Fibroblast of lung (primary cell): ENCODE measurements around the gene NEUROG1.
"Not testable (repeated sequence)": the region's sequence is repeated elsewhere in the genome, so short reads cannot be mapped to it uniquely, and the experiment has no call there.

Experiments used
- EZH2 ChIP-seq: IDR thresholded peaks from 2 replicates; pipeline ENCODE4 v1.5.1; 2012; ENCODE audit warnings: low read length, control low read depth, mild to moderate bottlenecking; ENCODE audit errors: missing control alignments
- TF ChIP-seq, protein P1 (sequence below), 2 donors: IDR thresholded peaks in 1 of 2; conservative IDR thresholded peaks in 1 of 2; 1 replicate in 1 of 2; 2 replicates in 1 of 2; pipeline ENCODE4 v1.5.1; 2011 to 2012; ENCODE audit warnings: low read length in 2 of 2, control low read depth in 1 of 2, inconsistent platforms in 1 of 2, low read depth in 1 of 2, mild to moderate bottlenecking in 1 of 2

DNA sequence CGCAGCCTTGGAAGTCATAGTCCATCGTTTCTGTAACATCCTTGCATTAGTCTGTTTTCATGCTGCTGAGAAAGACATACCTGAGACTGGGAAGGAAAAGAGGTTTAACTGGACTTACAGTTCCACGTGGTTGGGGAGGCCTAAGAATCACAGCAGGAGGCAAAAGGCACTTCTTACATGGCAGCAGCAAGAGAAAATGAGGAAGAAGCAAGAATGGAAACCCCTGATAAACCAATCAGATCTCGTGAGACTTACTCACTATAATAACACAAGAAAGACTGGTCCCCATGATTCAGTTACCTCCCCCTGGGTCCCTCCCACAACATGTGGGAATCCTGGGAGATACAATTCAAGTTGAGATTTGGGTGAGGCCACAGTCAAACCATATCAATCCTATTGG, 40.2 kb downstream of the NEUROG1 start:
- TF ChIP-seq, protein P1, sequence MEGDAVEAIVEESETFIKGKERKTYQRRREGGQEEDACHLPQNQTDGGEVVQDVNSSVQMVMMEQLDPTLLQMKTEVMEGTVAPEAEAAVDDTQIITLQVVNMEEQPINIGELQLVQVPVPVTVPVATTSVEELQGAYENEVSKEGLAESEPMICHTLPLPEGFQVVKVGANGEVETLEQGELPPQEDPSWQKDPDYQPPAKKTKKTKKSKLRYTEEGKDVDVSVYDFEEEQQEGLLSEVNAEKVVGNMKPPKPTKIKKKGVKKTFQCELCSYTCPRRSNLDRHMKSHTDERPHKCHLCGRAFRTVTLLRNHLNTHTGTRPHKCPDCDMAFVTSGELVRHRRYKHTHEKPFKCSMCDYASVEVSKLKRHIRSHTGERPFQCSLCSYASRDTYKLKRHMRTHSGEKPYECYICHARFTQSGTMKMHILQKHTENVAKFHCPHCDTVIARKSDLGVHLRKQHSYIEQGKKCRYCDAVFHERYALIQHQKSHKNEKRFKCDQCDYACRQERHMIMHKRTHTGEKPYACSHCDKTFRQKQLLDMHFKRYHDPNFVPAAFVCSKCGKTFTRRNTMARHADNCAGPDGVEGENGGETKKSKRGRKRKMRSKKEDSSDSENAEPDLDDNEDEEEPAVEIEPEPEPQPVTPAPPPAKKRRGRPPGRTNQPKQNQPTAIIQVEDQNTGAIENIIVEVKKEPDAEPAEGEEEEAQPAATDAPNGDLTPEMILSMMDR (conservative IDR thresholded peaks at IDR 0.05 in 1 of 2, IDR thresholded peaks at IDR 0.05 in 1 of 2; ENCODE audit: low read depth in 1 of 2, low read length in 2 of 2), result not testable (repeated sequence)
- TF ChIP-seq EZH2, result not testable (repeated sequence)
